Transverse colon (tissue), 3 donors: ENCODE results near the gene DMD.

Experiments
- CTCF ChIP-seq, 5 experiments: fragments of 200-600 bp in 3 of 5; fragments of 450-650 bp in 2 of 5; sonication (generic) in 3 of 5; IDR thresholded peaks; 1 replicate in 2 of 5; 2 replicates in 3 of 5; pipeline ENCODE4 v1.5.1; 2016 to 2017; ENCODE audit warnings: antibody characterized with exemption in 5 of 5, inconsistent platforms in 3 of 5, mild to moderate bottlenecking in 2 of 5, moderate library complexity in 1 of 5
- EP300 ChIP-seq: sonication (generic); formaldehyde crosslinking; IDR thresholded peaks from one replicate; pipeline ENCODE4 v1.6.1; 2017; ENCODE audit warnings: antibody characterized with exemption, low read depth
- POLR2A ChIP-seq: fragments of 450-650 bp; IDR thresholded peaks from one replicate; pipeline ENCODE4 v1.6.1; 2016; ENCODE audit warnings: antibody characterized with exemption, mild to moderate bottlenecking, moderate library complexity

GRCh38 chrX:31074522-31074921, 2136.8 kb downstream of the DMD start:
- TF ChIP-seq POLR2A, result no peak
- no peak for TF ChIP-seq CTCF (IDR thresholded peaks at IDR 0.05)
- TF ChIP-seq EP300, result no peak
